Thyroid gland (tissue), 4 donors: ENCODE results near the gene ETDC.

Experiments used
- POLR2A ChIP-seq, 2 donors: fragments of 450-650 bp; IDR thresholded peaks; one replicate each; pipeline ENCODE4 v1.6.1; 2017; ENCODE audit warnings: antibody characterized with exemption in 2 of 2, mild to moderate bottlenecking in 2 of 2, moderate library complexity in 1 of 2
- TF ChIP-seq, protein P1 (sequence below), 6 experiments: fragments of 200-600 bp in 3 of 6; fragments of 450-650 bp in 3 of 6; sonication (generic) in 3 of 6; IDR thresholded peaks; one replicate each; pipeline ENCODE4 v1.5.1; 2016 to 2019; ENCODE audit warnings: antibody characterized with exemption in 6 of 6, mild to moderate bottlenecking in 2 of 6, inconsistent platforms in 1 of 6, moderate library complexity in 1 of 6

DNA sequence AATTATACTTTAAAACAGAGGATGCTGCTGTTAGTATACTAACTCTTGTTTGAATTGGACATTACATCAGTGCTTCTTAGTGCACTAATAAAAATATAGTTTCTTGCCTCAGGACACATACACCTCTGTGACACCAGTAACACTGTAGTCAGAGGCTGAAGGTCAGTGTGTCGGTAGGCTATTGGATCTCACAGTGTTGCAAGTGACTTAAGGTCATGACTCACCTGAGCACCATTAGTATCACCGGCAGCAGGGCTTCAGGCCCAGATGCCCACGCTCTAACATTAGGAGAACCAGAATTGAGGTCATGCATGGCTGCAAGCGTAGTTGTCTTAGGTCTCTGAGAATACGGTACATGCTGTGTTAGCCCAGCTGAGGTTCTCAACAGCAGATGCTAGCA lies 15.2 kb downstream of the ETDC start:
- TF ChIP-seq POLR2A (IDR thresholded peaks at IDR 0.05) = no peak
- TF ChIP-seq, protein P1, sequence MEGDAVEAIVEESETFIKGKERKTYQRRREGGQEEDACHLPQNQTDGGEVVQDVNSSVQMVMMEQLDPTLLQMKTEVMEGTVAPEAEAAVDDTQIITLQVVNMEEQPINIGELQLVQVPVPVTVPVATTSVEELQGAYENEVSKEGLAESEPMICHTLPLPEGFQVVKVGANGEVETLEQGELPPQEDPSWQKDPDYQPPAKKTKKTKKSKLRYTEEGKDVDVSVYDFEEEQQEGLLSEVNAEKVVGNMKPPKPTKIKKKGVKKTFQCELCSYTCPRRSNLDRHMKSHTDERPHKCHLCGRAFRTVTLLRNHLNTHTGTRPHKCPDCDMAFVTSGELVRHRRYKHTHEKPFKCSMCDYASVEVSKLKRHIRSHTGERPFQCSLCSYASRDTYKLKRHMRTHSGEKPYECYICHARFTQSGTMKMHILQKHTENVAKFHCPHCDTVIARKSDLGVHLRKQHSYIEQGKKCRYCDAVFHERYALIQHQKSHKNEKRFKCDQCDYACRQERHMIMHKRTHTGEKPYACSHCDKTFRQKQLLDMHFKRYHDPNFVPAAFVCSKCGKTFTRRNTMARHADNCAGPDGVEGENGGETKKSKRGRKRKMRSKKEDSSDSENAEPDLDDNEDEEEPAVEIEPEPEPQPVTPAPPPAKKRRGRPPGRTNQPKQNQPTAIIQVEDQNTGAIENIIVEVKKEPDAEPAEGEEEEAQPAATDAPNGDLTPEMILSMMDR (IDR thresholded peaks at IDR 0.05) = no peak
